ENCODE results near the gene MPI.

MPI gene

GRCh38 chr15:74855857-74856256 lies 34.0 kb upstream of the MPI start:
- TF ChIP-seq CTCF (IDR thresholded peaks at IDR 0.05; ENCODE audit: low read depth, low read length): no peak
- DNase-seq (ENCODE audit: extremely low read depth, low read depth): no peak

GRCh38 chr15:74856537-74856936 lies 33.3 kb upstream of the MPI start:
- no peak for DNase-seq (ENCODE audit: extremely low read depth, low read depth)
- TF ChIP-seq CTCF (IDR thresholded peaks at IDR 0.05; ENCODE audit: low read depth, low read length): no peak

GRCh38 chr15:74857082-74857655 lies 32.7 kb upstream of the MPI start:
- no peak for DNase-seq (ENCODE audit: extremely low read depth, low read depth)
- TF ChIP-seq CTCF (IDR thresholded peaks at IDR 0.05; ENCODE audit: low read depth, low read length): no peak

GRCh38 chr15:74857671-74858368 lies 32.0 kb upstream of the MPI start:
- DNase-seq (ENCODE audit: extremely low read depth, low read depth): no peak
- TF ChIP-seq CTCF (IDR thresholded peaks at IDR 0.05; ENCODE audit: low read depth, low read length): no peak

- no peak for TF ChIP-seq CTCF (IDR thresholded peaks at IDR 0.05; ENCODE audit: low read depth, low read length)
- DNase-seq (ENCODE audit: extremely low read depth, low read depth): no peak
Observed at GRCh38 chr15:74858369-74858740, 31.5 kb upstream of the MPI start.

DNA sequence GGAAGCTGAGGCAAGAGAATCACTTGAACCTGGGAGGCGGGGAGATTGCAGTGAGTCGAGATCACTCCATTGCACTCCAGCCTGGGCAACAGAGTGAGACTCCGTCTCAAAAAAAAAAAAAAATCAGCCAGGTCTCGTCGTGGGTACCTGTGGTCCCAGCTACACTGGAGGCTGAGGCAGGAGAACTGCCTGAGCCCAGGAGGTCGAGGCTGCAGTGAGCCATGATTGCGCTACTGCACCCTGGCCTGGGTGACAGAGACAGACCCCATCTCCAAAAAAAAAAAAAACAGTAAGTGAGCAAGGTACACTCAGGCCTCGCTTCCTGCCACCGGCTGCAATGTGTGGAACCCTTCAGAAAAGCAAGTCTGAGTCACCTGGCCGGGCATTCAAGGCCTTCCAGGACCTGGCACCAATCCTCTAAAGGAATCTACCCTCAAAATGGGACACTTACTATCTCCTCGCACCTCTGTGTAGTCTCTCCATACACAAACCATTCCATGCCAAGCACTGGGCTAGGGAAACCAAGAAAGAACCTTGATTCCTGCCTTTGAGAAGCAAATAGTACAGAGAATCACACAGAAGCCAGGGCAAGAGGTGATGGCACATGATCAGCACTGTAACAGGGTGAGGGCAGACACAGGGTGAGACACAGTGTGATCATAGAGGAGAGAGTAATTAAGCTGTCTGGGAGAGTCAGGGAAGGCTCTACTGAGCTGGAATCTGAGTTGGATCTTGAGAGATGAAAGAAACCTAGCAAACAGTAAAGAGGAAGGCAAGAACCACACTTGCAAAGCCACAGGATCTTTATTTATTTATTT lies 26.4 kb upstream of the MPI start:
- DNase-seq (ENCODE audit: extremely low read depth, low read depth): no peak
- TF ChIP-seq CTCF (IDR thresholded peaks at IDR 0.05; ENCODE audit: low read depth, low read length): no peak

GRCh38 chr15:74864296-74864695 lies 25.5 kb upstream of the MPI start:
- no peak for TF ChIP-seq CTCF (IDR thresholded peaks at IDR 0.05; ENCODE audit: low read depth, low read length)
- DNase-seq (ENCODE audit: extremely low read depth, low read depth): no peak

Measured in AG09319 (cell line).